ENCODE data around the gene SPDEF. TPM values are rescaled to one million over a fixed set of nuclear protein-coding genes. Genes with fewer than 3 reads are reported as not detected.

The SPDEF gene
- total RNA-seq (under 1 TPM in 7 of 9 donors, not detected in 2; 0.12 to 0.46 (median 0.31) TPM), polyA plus RNA-seq (under 1 TPM; 0.15 to 0.23 TPM)
- long read RNA-seq, donor 1, result 0 reads
- long read RNA-seq, donor 2, result 0 reads
- long read RNA-seq, donor 3, partial matches to known transcripts, result 0 of 1 reads
- long read RNA-seq, donor 3, other reads (novel, unspliced or antisense), result 1 of 1 reads

- no peak for ATAC-seq
- TF ChIP-seq, protein P1, sequence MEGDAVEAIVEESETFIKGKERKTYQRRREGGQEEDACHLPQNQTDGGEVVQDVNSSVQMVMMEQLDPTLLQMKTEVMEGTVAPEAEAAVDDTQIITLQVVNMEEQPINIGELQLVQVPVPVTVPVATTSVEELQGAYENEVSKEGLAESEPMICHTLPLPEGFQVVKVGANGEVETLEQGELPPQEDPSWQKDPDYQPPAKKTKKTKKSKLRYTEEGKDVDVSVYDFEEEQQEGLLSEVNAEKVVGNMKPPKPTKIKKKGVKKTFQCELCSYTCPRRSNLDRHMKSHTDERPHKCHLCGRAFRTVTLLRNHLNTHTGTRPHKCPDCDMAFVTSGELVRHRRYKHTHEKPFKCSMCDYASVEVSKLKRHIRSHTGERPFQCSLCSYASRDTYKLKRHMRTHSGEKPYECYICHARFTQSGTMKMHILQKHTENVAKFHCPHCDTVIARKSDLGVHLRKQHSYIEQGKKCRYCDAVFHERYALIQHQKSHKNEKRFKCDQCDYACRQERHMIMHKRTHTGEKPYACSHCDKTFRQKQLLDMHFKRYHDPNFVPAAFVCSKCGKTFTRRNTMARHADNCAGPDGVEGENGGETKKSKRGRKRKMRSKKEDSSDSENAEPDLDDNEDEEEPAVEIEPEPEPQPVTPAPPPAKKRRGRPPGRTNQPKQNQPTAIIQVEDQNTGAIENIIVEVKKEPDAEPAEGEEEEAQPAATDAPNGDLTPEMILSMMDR (IDR thresholded peaks at IDR 0.05), result no peak
- TF ChIP-seq POLR2A (IDR thresholded peaks at IDR 0.05), result no peak
- intact Hi-C loops (cut with DNase I), result no loop called here
- Histone ChIP-seq H3K36me3 (no peaks in the 10 kb centered on the region), H3K27ac (no peak within 1 kb of the TSS), H3K27me3 (no peaks in the 10 kb centered on the region), H3K4me3 (no peak within 1 kb of the TSS), H3K9me3 (peaks cover 0 to 9% (median 0%) of the 10 kb centered on the region in 12 donors), H3K4me1 (peaks cover 0 to 6% (median 0%) of the 10 kb centered on the region in 12 donors)
- 62 to 65% (median 64%) methylated on average over 4 to 6 of the region's 6 CpGs for WGBS, 4 donors
- DNase-seq, result no peak
These were observed at the start of gene SPDEF for GRCh38 chr6:34556031-34556471. SPDEF (minus strand) TSS chr6:34556329; CDS start chr6:34544455, 11,874 bp downstream.

DNA sequence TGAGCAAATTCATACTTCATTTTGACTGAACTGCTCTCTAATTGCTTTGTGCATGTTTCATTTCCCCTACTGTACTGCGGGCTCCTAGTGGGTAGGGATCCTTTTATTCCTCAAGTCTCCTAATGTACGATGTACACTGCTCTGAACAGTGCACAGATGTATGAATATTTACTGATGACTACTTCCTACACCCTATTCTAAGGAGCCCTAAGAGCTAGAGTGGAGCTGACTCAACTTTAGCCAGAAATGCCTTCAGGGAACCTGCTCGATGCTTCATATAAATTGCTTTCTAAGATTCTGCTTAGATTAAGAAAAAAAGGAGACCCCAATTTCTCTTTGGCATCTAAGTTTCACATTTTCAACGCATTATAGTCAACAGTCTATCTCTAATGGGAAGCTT, 47.6 kb upstream of the SPDEF start:
- no peak for DNase-seq
- intact Hi-C loops (cut with DNase I), result loop anchor here in 6 of 10 donors (10.0 kb wide), 4 partner anchors 139 to 439 kb away; partner anchors contain the start of genes PACSIN1 (in 2 of the 6) and SMIM29 (in 1 of the 6)
- no peak for ATAC-seq
- Histone ChIP-seq H3K4me3 (no peak overlapping the region), H3K27ac (no peak overlapping the region), H3K4me1 (peaks cover 6 to 47% (median 25%) of the 10 kb centered on the region in 12 donors), H3K36me3 (peaks cover 0 to 42% (median 24%) of the 10 kb centered on the region in 9 donors), H3K9me3 (no peaks in the 10 kb centered on the region), H3K27me3 (no peaks in the 10 kb centered on the region)
- WGBS, 4 donors, result 91 to 97% (median 93%) methylated on average over 4 of the region's 4 CpGs
- TF ChIP-seq POLR2A (IDR thresholded peaks at IDR 0.05), result no peak
- TF ChIP-seq, protein P1 (IDR thresholded peaks at IDR 0.05), result no peak

- 67 to 76% (median 69%) methylated on average over 9 to 10 of the region's 10 CpGs for WGBS, 4 donors
- no peak overlapping the region for H3K4me3 ChIP-seq
These were observed 46.4 kb upstream of the SPDEF start for GRCh38 chr6:34602318-34603111.

More at GRCh38 chr6:34602318-34603111, 46.4 kb upstream of the SPDEF start:
- ATAC-seq, result peak in 2 of 4 donors; percentile 49
- H3K36me3 ChIP-seq, result peaks cover 0 to 40% (median 24%) of the 10 kb centered on the region in 9 donors
- peaks cover 9 to 55% (median 32%) of the 10 kb centered on the region in 12 donors for H3K4me1 ChIP-seq
- intact Hi-C loops (cut with DNase I), result loop anchor here in 6 of 10 donors (10.0 kb wide), 4 partner anchors 138 to 438 kb away; partner anchors contain the start of genes PACSIN1 (in 2 of the 6) and SMIM29 (in 1 of the 6)
- no peaks in the 10 kb centered on the region for H3K27me3 ChIP-seq
- no peak for DNase-seq
- TF ChIP-seq, protein P1 (IDR thresholded peaks at IDR 0.05), result no peak
- no peak for TF ChIP-seq POLR2A (IDR thresholded peaks at IDR 0.05)
- H3K9me3 ChIP-seq, result no peaks in the 10 kb centered on the region
- H3K27ac ChIP-seq, result peak overlapping the region in 4 of 12 donors; percentile 7 to 54 (median 22)

All from heart left ventricle (tissue), 16 donors.